HepG2 (cell line): Measurements from ENCODE around the gene CARD9. TPM values are rescaled to one million over a fixed set of nuclear protein-coding genes. Genes with fewer than 3 reads are reported as not detected.

Experiments used
- ATAC-seq: fragments of 200-7000 bp; cut with Tn5 transposase; 3 replicates; pipeline ENCODE4 v1.9.1; 2020; ENCODE audit warnings: mild to moderate bottlenecking, moderate library complexity
- BruUV-seq: library from RNA; stranded (reverse); fragments of 400-500 nt; replicated peaks from 2 replicates; lab custom pipeline; 2021; lab: Mats Ljungman, UMichigan
- CTCF ChIA-PET: fragments of 300-600 bp; formaldehyde crosslinking; extraction: SDS; loops from one replicate; lab custom pipeline; 2021; ENCODE audit warnings: low total read pairs, inconsistent platforms, low intra/inter-chr PET ratio; lab: Yijun Ruan, JAX
- POLR2A ChIA-PET: fragments of 350-600 bp; sonication (Branson Sonifier 250); formaldehyde crosslinking; loops from one replicate; lab custom pipeline; 2020; ENCODE audit warnings: antibody characterized with exemption, inconsistent platforms; lab: Yijun Ruan, JAX
- DNase-seq: peaks from one replicate; pipeline ENCODE4 v3.0.0-alpha.2; 2015; ENCODE audit warnings: low spot score
- FAIRE-seq: peaks from 3 replicates; lab custom pipeline; 2011; peaks lifted over from hg19 to GRCh38; lab: Jason Lieb, UNC
- H2AFZ ChIP-seq: one replicate; pipeline ENCODE4 v1.6.1; 2011; ENCODE audit warnings: low read length, inconsistent platforms
- H3K27ac ChIP-seq: fragments of 300-600 bp; 3 replicates; pipeline ENCODE4 v1.8.0; 2011; ENCODE audit warnings: mixed run types, mild to moderate bottlenecking, mixed read lengths, low read length, inconsistent platforms; ENCODE audit not compliant: insufficient read depth; ENCODE audit errors: extremely low read length
- H3K27me3 ChIP-seq, 2 experiments: fragments of 200-600 bp in 1 of 2; 2 replicates in 1 of 2; 3 replicates in 1 of 2; pipeline versions ENCODE4 v1.6.0 to v1.8.0; 2011; ENCODE audit warnings: low read length in 2 of 2, mild to moderate bottlenecking in 2 of 2, moderate library complexity in 2 of 2, inconsistent platforms in 1 of 2; ENCODE audit not compliant: insufficient read depth in 2 of 2, control insufficient read depth in 1 of 2
- H3K36me3 ChIP-seq, 2 experiments: fragments of 200-600 bp in 1 of 2; replicated peaks in 1 of 2; 2 replicates in 1 of 2; 3 replicates in 1 of 2; pipeline versions ENCODE4 v1.5.1 to v1.8.0; 2011; ENCODE audit warnings: low read length in 2 of 2, inconsistent platforms in 1 of 2; ENCODE audit not compliant: insufficient read depth in 2 of 2, control insufficient read depth in 1 of 2
- H3K4me1 ChIP-seq: 2 replicates; pipeline ENCODE4 v1.5.1; 2012; ENCODE audit warnings: low read length, inconsistent platforms; ENCODE audit not compliant: insufficient read depth
- H3K4me2 ChIP-seq: 2 replicates; pipeline ENCODE4 v1.6.0; 2011; ENCODE audit warnings: low read depth, low read length, inconsistent platforms
- H3K4me3 ChIP-seq, 3 experiments: fragments of 200-600 bp in 1 of 3; sonication (generic), shearing (Covaris generic) in 1 of 3; replicated peaks in 1 of 3; 2 replicates each; pipeline ENCODE4 v1.5.1; 2011 to 2016; ENCODE audit warnings: low read length in 3 of 3, inconsistent platforms in 2 of 3, low read depth in 2 of 3, mild to moderate bottlenecking in 2 of 3, control low read depth in 1 of 3, mixed read lengths in 1 of 3; ENCODE audit not compliant: insufficient read depth in 1 of 3
- H3K79me2 ChIP-seq: one replicate; pipeline ENCODE4 v1.6.1; 2011; ENCODE audit warnings: low read length, inconsistent platforms; ENCODE audit not compliant: insufficient read depth
- H3K9ac ChIP-seq: 2 replicates; pipeline ENCODE4 v1.6.0; 2011; ENCODE audit warnings: mild to moderate bottlenecking, low read depth, low read length, inconsistent platforms; ENCODE audit not compliant: insufficient read depth
- H3K9me3 ChIP-seq: 2 replicates; pipeline ENCODE4 v1.5.1; 2012; ENCODE audit warnings: mild to moderate bottlenecking, low read length
- H4K20me1 ChIP-seq: 2 replicates; pipeline ENCODE4 v1.6.0; 2011; ENCODE audit warnings: inconsistent platforms, mild to moderate bottlenecking, low read length, moderate library complexity; ENCODE audit not compliant: insufficient read depth
- CREM ChIP-seq, 2 experiments: sonication (generic) in 1 of 2; formaldehyde crosslinking in 1 of 2; IDR thresholded peaks; 2 replicates each; pipeline versions ENCODE4 v1.4.0 to v1.6.1; 2016 to 2020; ENCODE audit warnings: antibody characterized with exemption in 1 of 2, mild to moderate bottlenecking in 1 of 2, missing genetic modification reagents in 1 of 2
- ELF4 ChIP-seq: sonication (generic); formaldehyde crosslinking; IDR thresholded peaks from 2 replicates; pipeline ENCODE4 v1.5.0; 2020; ENCODE audit warnings: missing genetic modification reagents, mild to moderate bottlenecking, moderate library complexity, borderline replicate concordance
- FOXM1 ChIP-seq: sonication (generic); formaldehyde crosslinking; IDR thresholded peaks from 2 replicates; pipeline ENCODE4 v1.5.0; 2020; ENCODE audit warnings: missing genetic modification reagents
- MEIS1 ChIP-seq: sonication (generic); formaldehyde crosslinking; IDR thresholded peaks from 2 replicates; pipeline ENCODE4 v1.9.0; 2021; ENCODE audit warnings: mild to moderate bottlenecking, missing genetic modification reagents, moderate library complexity, borderline replicate concordance
- MTA3 ChIP-seq: sonication (generic); formaldehyde crosslinking; IDR thresholded peaks from 2 replicates; pipeline ENCODE4 v1.4.0; 2020; ENCODE audit warnings: missing genetic modification reagents
- NR2F6 ChIP-seq, 2 experiments: IDR thresholded peaks; 2 replicates each; pipeline ENCODE4 v1.6.1; 2016; ENCODE audit warnings: antibody characterized with exemption in 1 of 2, mild to moderate bottlenecking in 1 of 2
- RBM22 ChIP-seq: fragments of 200-400 bp; formaldehyde crosslinking; optimal IDR thresholded peaks from 2 replicates; pipeline ENCODE3; 2017; ENCODE audit warnings: mild to moderate bottlenecking, low read length, moderate library complexity
- SMYD3 ChIP-seq: sonication (generic); formaldehyde crosslinking; IDR thresholded peaks from 2 replicates; pipeline ENCODE4 v1.8.1; 2023; ENCODE audit warnings: mild to moderate bottlenecking, missing genetic modification reagents
- ZNF260 ChIP-seq: sonication (generic); formaldehyde crosslinking; IDR thresholded peaks from 2 replicates; pipeline ENCODE4 v1.4.0; 2020; ENCODE audit warnings: missing genetic modification reagents, low read depth, mild to moderate bottlenecking, borderline replicate concordance
- ZNF264 ChIP-seq: sonication (generic); formaldehyde crosslinking; IDR thresholded peaks from 2 replicates; pipeline ENCODE4 v1.4.0; 2020; ENCODE audit warnings: missing genetic modification reagents
- ZNF605 ChIP-seq: sonication (generic); formaldehyde crosslinking; IDR thresholded peaks from 2 replicates; pipeline ENCODE4 v1.8.0; 2022; ENCODE audit warnings: mild to moderate bottlenecking, missing genetic modification reagents
- whole genome bisulfite sequencing: methylation state at CpG from one replicate; pipeline ENCODE4 v1.1.6; 2017; ENCODE audit warnings: low lambda C conversion rate; 5-methylcytosine and 5-hydroxymethylcytosine counted together
- in situ Hi-C: cut with HindIII; loops from 2 replicates; pipeline ENCODE4 v1.10.0; 2017; ENCODE audit warnings: low pct_unique_long_range_greater_than_20kb; ENCODE audit not compliant: extremely low pct_ligation_motif_present
- intact Hi-C: fragments of 100-400 bp; cut with micrococcal nuclease; formaldehyde crosslinking; loops from one replicate; pipeline ENCODE4 v1.10.0; 2022; ENCODE audit not compliant: unreplicated experiment
- polyA plus RNA-seq, 8 experiments: library from polyadenylated mRNA; depleted of rRNA in 3 of 8; stranded (reverse) in 7 of 8; unstranded in 1 of 8; fragments of >200 nt; fragmentation: Illumina TruSeq in 4 of 8; extraction: Trizol in 4 of 8; gene quantifications; 2 replicates each; pipeline versions ENCODE4 v1.2.1 to v1.2.3, GENCODE V29; 2011 to 2016; ENCODE audit warnings: low read depth in 4 of 8, missing spikeins in 1 of 8, mixed read lengths in 1 of 8; ENCODE audit not compliant: insufficient read depth in 1 of 8
- total RNA-seq, 5 experiments: library from RNA; depleted of rRNA; stranded (reverse); fragments of >200 nt; fragmentation: Illumina TruSeq; extraction: Trizol; gene quantifications; 2 replicates each; pipeline ENCODE4 v1.2.3, GENCODE V29; 2016; ENCODE audit warnings: low read depth in 1 of 5
- TF ChIP-seq, protein P1 (sequence below): IDR thresholded peaks from 2 replicates; pipeline ENCODE4 v1.6.1; 2016
- TF ChIP-seq, protein P2 (sequence below): sonication (generic); formaldehyde crosslinking; IDR thresholded peaks from 2 replicates; pipeline ENCODE4 v1.4.0; 2020; ENCODE audit warnings: missing genetic modification reagents, borderline replicate concordance
- TF ChIP-seq, protein P3 (sequence below): sonication (generic); formaldehyde crosslinking; IDR thresholded peaks from 2 replicates; pipeline ENCODE4 v1.4.0; 2020; ENCODE audit warnings: missing genetic modification reagents, borderline replicate concordance

The CARD9 gene
- total and polyA plus RNA-seq, 2 of the 13 experiments (the other 11 are each of a cell fraction or from before 2014, with no cell fraction given), result 3.3 to 7.4 TPM

DNA sequence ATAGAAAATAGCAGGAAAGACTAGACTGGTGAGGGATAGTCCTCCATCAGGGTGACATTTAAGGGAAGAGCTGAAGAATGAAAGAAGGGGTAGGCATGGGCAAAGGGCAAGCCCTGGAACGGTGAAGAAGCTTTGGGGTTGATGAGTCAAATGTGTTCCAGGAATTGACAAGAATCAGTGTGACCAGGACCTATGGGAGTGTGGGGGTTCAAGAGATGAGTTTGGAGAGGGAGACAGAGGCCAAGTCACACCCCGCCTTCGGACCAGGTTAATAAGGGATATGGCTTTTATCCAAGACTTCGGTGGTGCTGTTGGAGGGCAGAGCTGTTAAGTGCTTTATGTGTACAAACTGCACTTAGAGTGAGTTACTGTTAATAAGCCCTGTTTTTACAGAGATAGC lies 37.9 kb upstream of the CARD9 start:
- DNase-seq (no peak), FAIRE-seq (no peak), ATAC-seq (no peak)
- no peak for TF ChIP-seq SMYD3 (CRISPR knock-in tag)
- TF ChIP-seq ZNF605 (CRISPR knock-in tag), result no peak
- TF ChIP-seq, protein P1, sequence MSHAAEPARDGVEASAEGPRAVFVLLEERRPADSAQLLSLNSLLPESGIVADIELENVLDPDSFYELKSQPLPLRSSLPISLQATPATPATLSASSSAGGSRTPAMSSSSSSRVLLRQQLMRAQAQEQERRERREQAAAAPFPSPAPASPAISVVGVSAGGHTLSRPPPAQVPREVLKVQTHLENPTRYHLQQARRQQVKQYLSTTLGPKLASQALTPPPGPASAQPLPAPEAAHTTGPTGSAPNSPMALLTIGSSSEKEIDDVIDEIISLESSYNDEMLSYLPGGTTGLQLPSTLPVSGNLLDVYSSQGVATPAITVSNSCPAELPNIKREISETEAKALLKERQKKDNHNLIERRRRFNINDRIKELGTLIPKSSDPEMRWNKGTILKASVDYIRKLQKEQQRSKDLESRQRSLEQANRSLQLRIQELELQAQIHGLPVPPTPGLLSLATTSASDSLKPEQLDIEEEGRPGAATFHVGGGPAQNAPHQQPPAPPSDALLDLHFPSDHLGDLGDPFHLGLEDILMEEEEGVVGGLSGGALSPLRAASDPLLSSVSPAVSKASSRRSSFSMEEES (CRISPR knock-in tag), result no peak
- TF ChIP-seq FOXM1 (CRISPR knock-in tag), result no peak
- TF ChIP-seq ELF4 (CRISPR knock-in tag), result no peak
- no peak for TF ChIP-seq MTA3 (CRISPR knock-in tag)
- TF ChIP-seq MEIS1 (CRISPR knock-in tag), result no peak
- TF ChIP-seq ZNF260 (CRISPR knock-in tag), result no peak
- no peak for TF ChIP-seq NR2F6 (IDR thresholded peaks at IDR 0.05)
- TF ChIP-seq NR2F6 (CRISPR knock-in tag; IDR thresholded peaks at IDR 0.05), result no peak
- TF ChIP-seq, protein P2, sequence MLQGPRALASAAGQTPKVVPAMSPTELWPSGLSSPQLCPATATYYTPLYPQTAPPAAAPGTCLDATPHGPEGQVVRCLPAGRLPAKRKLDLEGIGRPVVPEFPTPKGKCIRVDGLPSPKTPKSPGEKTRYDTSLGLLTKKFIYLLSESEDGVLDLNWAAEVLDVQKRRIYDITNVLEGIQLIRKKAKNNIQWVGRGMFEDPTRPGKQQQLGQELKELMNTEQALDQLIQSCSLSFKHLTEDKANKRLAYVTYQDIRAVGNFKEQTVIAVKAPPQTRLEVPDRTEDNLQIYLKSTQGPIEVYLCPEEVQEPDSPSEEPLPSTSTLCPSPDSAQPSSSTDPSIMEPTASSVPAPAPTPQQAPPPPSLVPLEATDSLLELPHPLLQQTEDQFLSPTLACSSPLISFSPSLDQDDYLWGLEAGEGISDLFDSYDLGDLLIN (CRISPR knock-in tag), result no peak
- TF ChIP-seq, protein P3, sequence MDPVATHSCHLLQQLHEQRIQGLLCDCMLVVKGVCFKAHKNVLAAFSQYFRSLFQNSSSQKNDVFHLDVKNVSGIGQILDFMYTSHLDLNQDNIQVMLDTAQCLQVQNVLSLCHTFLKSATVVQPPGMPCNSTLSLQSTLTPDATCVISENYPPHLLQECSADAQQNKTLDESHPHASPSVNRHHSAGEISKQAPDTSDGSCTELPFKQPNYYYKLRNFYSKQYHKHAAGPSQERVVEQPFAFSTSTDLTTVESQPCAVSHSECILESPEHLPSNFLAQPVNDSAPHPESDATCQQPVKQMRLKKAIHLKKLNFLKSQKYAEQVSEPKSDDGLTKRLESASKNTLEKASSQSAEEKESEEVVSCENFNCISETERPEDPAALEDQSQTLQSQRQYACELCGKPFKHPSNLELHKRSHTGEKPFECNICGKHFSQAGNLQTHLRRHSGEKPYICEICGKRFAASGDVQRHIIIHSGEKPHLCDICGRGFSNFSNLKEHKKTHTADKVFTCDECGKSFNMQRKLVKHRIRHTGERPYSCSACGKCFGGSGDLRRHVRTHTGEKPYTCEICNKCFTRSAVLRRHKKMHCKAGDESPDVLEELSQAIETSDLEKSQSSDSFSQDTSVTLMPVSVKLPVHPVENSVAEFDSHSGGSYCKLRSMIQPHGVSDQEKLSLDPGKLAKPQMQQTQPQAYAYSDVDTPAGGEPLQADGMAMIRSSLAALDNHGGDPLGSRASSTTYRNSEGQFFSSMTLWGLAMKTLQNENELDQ, result no peak
- TF ChIP-seq ZNF264 (CRISPR knock-in tag), result no peak
- no peak for TF ChIP-seq CREM (IDR thresholded peaks at IDR 0.05)
- no peak for TF ChIP-seq CREM (CRISPR knock-in tag; IDR thresholded peaks at IDR 0.05)
- no peak for TF ChIP-seq RBM22
- Histone ChIP-seq H3K36me3 (peaks cover 25 to 49% of the 10 kb centered on the region in 2 experiments), H3K9me3 (no peaks in the 10 kb centered on the region), H2AFZ (no peak overlapping the region), H3K4me2 (peak overlapping the region; percentile 91), H3K27ac (peak overlapping the region; percentile 65), H3K4me1 (peaks cover 36% of the 10 kb centered on the region), H3K4me3 (peak overlapping the region; percentile 69 to 99 (median 89)), H3K9ac (peak overlapping the region; percentile 89), H4K20me1 (peaks cover 8% of the 10 kb centered on the region), H3K79me2 (peaks cover 49% of the 10 kb centered on the region), H3K27me3 (no peaks in the 10 kb centered on the region; a peak in 1 of 5 replicates)
- CTCF ChIA-PET, result no interaction called here
- TSS peak; percentile 71 for BruUV-seq
- in situ Hi-C loops (no loop called here), intact Hi-C loops (no loop called here)
- 42% methylated on average over 4 of the region's 4 CpGs for WGBS
- POLR2A ChIA-PET, result interaction anchor here (1.5 kb wide), 1 partner anchor 11 kb away, joined by 3 read pairs; the partner anchor contains the start of gene SNAPC4
